Endothelial cell of umbilical vein (primary cell): ENCODE measurements around the gene ZNHIT2.

Source experiments
- CTCF ChIP-seq, 2 donors: IDR thresholded peaks; 1 replicate in 1 of 2; 2 replicates in 1 of 2; pipeline ENCODE4 v1.5.1; 2011; ENCODE audit warnings: low read length in 2 of 2, mild to moderate bottlenecking in 2 of 2, moderate library complexity in 2 of 2, control low read depth in 1 of 2, inconsistent platforms in 1 of 2, low read depth in 1 of 2; ENCODE audit not compliant: insufficient read depth in 1 of 2; ENCODE audit errors: extremely low read depth in 1 of 2
- EZH2 ChIP-seq: IDR thresholded peaks from 2 replicates; pipeline ENCODE4 v1.6.1; 2012; ENCODE audit warnings: borderline replicate concordance, low read depth, mild to moderate bottlenecking, moderate library complexity, low read length, inconsistent platforms; ENCODE audit not compliant: severe bottlenecking
- POLR2A ChIP-seq: IDR thresholded peaks from 2 replicates; pipeline ENCODE4 v1.6.1; 2012; ENCODE audit warnings: low read depth, mild to moderate bottlenecking, control low read depth, low read length
- POLR2AphosphoS5 ChIP-seq: IDR thresholded peaks from 2 replicates; pipeline ENCODE4 v1.6.1; 2012; ENCODE audit warnings: low read depth, mild to moderate bottlenecking, control low read depth, low read length, moderate library complexity; ENCODE audit not compliant: insufficient read depth

- TF ChIP-seq CTCF (IDR thresholded peaks at IDR 0.05; ENCODE audit: extremely low read depth in 1 of 2, insufficient read depth in 1 of 2, low read depth in 1 of 2, low read length in 2 of 2): no peak
- no peak for TF ChIP-seq POLR2A
- no peak for TF ChIP-seq EZH2
- TF ChIP-seq POLR2AphosphoS5: no peak
Measured at GRCh38 chr11:65102142-65103095, 15.1 kb downstream of the ZNHIT2 start.
